HG03432 (cell line): ENCODE data around the gene ADAMTS7.
"Not testable (repeated sequence)": the region's sequence is repeated elsewhere in the genome, so short reads cannot be mapped to it uniquely, and the experiment has no call there.

ENCODE experiments used
- ATAC-seq: cut with Tn5 transposase; IDR thresholded peaks from one replicate; pipeline ENCODE4 v1.9.1; 2021; ENCODE audit warnings: mild to moderate bottlenecking, moderate library complexity; ENCODE audit not compliant: unreplicated experiment

ADAMTS7 gene

DNA sequence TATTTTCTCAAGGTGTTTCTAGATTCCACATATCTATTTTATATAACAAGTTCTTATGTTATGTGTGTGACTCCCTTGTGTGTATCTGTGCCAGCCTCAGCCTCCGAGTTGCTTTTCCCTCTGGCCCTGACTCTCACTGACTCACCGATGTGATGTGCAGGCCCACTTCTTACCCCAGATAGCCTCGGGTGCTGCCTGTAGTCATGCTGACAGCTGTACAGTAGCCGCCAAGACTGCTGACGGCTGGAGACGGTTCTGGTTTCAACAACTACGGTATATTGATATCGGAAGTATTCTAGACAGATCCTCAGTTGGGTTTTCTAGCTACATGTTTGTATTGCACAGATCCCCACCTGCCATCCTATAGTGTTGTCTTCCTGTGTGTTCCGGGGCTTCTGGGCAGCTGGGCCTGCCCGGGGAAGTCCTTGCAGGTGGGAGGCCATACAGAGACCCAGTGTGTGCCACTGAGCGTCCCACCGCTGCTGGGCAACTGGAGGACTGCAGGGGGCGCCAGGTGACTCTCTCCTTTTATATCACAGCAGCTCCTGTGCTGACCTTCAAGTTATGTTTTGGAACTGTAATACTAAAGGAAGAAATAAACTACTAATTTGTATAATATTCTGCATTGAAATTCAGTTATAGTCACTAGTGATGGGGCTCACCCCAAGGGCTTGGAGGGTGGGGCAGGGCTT, 55.2 kb downstream of the ADAMTS7 start:
- ATAC-seq = not testable (repeated sequence)

DNA sequence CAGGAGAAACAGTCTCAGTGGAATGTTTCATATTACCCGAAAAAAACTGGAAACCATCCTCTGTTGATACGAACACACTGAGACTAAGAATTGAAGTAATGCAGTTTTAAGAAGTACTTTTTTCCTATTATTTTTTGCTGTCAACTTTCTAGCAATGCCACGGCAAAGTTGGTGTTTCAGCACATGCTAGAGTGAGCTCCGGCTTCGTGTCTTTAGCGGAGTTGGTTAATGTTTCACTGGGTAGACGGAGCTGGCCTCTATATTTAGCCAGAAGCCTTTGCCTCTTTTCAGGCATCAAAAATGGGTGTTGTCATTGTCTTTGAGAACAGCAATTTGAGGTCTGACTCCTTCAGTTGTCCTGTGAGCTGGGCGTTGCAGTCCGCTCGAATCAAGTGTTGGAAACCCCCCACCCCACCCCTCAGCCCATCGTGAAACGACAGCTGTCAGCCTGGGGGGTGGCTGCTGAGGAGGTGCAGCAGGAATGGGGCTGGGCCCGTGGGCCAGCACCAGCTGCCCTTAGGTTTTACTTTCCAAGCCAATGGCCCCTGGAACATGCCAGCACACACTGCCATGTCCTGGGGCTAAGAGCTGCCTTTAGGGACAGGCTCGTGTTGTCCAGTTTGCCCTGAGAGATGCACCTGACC, 56.5 kb downstream of the ADAMTS7 start:
- not testable (repeated sequence) for ATAC-seq

DNA sequence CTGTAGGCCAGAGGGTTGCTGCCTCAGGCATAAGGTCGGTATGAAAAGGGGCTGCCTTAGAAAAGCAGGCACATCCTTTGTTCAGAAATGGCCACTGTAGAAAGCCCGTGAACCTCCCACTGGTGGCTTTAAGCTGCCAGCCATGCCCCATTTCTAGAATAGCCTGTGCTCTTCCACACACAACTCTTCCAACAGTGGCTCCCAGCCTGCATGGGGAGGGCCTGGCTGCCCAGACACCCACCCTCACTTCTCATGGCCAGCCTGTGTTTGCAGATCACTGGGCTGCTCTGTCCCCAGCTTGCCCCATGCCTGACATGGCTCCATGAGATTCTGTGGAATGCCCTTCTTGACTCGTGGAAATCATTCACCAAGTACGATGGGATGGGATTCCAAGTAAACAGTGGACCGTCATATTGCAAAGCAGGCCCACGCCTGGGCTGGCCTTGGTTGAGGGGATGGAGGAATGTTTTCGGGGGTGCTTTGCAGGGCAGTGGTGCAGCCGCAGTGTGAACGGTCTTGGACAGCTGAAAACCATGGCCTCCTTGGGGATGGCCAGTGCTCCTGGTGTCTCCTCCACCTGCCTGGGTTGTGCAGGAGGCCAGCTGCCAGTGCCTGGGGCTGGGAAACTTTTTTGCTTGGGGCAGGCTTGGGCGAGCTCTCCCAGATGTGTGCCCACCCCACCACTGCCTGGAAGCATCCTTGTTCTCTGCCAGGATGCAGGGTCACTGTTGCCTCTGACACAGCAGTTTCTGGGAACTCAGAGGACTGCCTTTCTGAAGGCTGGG, 57.3 kb downstream of the ADAMTS7 start:
- ATAC-seq = not testable (repeated sequence)

DNA sequence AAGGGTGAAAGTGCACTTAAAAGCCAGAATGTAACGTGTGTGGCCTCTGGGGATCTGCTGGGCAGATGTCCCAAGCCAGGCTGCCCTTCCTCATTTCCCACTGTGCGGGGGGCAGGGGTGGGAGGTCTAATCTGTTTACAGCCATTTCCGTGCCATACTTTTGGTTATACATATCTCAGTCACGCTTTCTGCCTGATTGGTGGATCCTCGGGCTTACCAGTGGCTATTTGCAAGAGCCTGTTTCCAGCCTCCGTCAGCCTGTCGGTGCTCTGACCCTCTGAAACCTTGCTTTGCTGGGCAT, 58.0 kb downstream of the ADAMTS7 start:
- ATAC-seq = not testable (repeated sequence)

DNA sequence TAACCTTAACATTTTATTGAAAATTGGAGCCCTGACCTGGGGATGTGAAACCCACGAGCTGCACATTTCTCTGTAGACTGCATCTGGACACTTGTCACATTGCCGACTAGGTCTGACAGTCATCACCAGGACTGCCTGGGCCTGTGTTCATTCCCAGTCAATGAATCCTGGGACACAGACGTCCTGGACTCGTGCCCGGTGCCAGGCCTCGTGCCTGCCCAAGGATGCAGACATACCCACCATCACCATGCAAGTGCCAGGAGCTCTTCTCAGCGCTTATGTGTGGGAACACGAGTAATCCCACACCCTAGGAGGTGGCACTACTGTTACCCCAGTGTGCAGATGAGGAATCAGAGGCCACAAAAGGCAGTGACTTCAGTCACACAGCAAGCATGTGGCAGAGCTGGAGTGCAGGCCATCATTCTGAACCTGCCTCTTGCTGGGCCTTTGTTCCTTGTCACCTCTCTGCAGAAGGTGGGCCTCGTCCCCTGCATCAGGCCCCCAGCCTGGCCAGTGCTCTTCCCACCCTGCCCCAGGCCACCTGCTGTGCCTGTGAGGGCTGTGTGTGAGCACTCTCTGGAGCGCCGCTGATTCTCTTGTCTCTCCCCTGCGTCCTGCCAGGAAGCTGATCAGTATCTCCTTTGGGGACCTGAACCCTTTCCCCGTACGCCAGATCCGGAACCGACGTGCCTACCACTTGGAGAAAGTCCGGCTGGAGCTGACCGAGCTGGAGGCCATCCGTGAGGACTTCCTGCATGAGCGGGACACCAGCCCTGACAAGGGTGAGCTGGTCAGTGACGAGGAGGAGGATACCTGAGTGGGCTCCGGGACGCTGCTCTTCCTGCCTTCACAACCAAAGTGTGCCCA, 58.5 kb downstream of the ADAMTS7 start:
- ATAC-seq = no peak

DNA sequence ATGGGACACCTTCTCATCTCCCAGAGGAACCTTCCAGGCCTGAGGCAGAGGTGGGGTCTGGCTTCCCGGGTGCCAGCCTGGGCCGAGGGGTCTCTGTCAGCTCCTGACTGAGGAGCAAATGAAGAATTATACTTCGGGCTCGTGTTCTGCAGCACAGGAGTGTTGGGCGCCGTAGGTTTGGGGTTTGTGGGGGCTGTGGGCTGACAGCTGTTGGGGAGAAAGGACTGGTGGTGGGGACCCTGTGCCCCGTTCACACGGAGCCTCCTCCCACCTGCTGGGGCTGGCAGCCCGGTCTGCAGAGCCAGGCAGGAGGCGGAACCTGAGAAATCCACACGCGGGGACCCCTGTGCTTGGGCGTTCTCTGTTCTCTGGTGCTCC, 59.7 kb downstream of the ADAMTS7 start:
- ATAC-seq = no peak

DNA sequence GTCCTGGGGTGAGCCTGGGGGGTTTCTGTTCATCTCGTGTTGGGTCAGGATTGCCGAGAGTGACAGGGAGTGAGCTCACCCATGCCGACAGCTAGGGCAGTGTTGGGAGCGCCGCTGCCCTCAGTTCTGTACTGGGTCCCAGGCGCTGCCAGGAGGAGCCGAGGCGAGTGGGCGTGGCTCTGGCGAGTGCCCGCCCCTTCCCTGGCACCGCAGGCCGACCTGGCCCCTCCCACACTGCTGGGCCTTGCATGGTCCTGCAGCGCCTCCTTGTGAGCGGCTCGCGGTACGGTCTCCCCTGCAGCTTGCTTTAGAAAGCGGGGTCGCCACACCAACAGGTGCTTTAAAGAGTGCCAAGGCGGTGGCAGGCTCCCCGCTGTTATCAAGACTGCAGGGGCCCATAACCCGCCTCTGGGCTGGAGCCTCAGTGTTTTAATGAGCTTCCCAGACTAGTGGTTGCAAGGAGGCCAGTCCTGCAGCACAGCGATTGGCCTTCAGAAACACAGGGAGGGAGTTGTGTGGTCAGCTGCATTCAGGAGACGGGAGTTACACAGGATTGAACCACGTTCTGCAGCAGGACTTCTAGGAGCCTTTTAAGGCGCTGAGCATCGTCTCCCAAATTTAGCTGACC, 60.2 kb downstream of the ADAMTS7 start:
- peak; percentile 88 for ATAC-seq

DNA sequence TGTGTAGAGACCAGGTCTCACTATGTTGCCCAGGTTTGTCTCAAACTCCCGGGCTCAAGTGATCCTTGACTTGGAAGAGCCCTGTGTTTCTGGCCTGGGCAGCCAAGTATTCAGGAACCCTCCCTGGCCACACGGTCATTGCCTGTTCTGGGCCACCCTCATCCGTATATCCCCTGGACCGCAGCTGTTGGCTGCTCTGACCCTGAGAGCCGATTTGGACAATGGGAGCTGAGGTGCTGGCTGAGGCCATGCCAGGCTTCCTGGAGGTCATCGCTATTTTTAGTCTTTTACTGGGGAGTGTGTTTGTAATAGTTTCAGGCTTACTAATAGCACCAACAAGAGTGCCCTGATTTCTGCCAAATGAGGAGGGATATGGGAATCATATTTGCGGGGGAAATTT, 60.7 kb downstream of the ADAMTS7 start:
- ATAC-seq = no peak

DNA sequence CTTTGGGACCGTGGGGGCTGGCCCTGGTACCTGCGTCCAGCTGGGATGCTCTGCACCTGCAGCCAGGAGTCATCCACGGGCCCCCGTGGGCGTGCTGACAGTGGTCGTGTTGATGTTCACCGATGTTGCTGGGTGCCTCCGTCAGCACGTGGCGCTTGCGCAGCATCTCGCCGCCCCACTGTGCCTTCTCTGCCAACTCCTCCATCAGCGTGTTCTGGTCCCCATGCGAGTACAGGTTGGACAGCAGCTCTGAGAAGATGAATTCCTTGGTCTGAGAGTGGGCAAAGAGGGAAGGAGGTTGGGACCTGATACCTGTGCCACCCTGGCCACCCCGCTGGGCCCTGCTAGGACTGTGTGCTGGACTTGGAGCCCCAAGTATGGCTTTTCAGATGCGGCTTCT, 61.4 kb downstream of the ADAMTS7 start:
- no peak for ATAC-seq

DNA sequence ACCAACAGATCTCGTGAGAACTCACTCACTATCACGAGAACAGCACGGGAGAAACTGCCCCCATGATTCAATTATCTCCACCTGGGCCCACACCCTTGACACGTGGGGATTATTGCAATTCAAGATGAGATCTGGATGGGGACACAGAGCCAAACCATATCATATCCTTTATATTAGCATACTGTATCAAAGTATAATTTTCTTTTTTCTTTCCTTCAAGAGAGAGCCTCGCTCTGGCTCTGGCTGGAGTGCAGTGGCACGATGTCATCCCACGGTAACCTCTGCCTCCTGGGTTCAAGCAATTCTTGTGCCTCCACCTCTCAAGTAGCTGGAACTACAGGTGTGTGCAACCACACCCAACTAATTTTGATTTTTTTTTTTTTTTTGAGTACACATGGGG, 63.4 kb downstream of the ADAMTS7 start:
- ATAC-seq = not testable (repeated sequence)

DNA sequence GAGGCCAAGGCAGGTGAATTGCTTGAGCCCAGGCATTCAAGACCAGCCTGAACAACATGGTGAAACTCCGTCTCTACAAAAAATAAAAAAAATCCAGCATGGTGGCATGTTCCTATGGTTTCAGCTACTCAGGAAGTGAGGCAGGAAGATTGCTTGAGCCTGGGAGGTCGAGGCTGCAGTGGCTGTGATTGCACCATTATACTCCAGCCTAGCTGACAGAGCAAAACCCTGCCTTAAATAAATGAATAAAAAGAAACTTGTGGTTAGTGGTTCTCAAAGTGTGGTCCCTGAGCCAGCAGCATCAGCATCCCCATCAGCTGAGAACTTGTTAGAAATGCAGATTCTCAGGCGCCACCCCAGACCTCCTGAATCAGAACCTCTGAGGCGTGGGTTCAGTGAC, 69.6 kb downstream of the ADAMTS7 start:
- ATAC-seq = not testable (repeated sequence)

DNA sequence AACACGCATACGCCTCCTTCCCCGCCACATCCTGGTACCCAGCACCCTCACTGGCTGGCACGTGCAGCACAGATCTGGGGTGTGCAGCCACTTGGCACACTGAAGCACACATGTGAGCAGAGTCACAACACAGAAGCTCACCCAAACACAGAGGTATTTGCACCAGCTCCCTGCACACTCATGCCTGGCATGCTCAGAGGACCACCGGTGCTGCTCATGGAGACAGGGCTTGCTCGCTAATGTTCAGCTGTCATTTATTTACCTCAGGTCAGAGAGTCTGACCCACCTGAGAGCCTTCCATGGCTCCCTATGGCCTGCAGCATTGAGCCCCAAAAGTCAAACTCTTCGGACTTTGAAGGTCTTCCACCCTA, 70.4 kb downstream of the ADAMTS7 start:
- no peak for ATAC-seq

DNA sequence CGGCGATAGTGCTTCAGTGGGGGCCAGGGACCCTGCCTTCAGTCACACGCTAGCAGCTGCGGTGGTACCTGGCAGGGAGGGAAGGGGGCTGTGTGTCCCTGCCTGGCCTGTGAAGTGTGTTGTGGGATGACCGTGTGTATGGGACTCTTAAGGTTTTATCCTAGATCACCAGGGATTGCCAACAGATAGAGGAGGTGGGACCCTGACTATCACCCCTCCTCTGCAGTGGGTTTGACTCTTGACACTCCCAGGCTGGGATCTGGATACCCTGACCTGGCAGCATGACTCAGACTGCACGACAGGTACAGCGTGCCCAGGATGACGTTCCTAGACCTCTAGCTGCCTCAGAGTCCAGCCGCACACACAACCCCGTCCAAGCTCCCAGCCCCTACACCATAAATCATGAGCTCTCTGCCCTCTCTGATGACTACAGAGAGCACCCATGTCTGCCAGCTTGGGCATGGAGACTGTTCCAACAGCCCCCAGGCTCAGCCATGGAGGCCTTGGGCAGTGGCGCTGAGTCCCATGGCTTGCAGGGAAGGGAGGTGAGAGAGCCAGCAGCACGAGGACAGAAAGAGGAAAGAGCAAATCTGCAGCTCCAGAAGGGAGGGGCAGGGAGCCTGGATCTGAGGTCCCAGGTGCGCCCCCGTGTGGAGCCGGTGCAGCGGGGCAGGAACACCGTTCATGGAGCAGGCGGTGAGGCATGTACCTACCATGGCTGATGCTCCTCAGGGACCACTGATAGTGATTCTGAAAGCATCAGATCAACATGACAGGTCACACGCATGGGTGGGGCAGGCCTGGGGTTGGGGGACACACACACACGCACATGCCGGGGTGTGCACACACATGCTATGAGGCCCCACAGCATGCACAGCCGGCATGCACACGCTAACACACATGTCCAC, 71.0 kb downstream of the ADAMTS7 start:
- no peak for ATAC-seq

DNA sequence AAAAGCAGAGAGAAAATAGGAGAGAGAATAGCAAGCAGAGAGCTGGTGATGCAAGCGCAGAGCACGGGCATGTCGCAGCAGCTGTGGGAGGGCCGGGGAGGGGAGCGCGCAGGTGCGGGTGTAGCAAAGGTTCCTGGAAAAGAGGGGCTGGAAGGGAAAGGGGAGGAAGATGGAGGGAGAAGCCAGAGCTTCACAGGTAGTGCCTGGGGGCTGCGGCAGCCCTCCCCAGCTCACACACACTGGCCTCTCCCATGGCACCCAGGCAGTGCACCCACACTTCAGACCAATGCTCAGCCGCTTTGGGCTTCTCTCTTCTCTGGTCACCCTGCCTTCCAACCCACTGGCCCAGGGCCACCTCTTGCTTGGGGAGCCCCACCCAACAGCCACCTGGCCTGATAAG, 72.1 kb downstream of the ADAMTS7 start:
- no peak for ATAC-seq

DNA sequence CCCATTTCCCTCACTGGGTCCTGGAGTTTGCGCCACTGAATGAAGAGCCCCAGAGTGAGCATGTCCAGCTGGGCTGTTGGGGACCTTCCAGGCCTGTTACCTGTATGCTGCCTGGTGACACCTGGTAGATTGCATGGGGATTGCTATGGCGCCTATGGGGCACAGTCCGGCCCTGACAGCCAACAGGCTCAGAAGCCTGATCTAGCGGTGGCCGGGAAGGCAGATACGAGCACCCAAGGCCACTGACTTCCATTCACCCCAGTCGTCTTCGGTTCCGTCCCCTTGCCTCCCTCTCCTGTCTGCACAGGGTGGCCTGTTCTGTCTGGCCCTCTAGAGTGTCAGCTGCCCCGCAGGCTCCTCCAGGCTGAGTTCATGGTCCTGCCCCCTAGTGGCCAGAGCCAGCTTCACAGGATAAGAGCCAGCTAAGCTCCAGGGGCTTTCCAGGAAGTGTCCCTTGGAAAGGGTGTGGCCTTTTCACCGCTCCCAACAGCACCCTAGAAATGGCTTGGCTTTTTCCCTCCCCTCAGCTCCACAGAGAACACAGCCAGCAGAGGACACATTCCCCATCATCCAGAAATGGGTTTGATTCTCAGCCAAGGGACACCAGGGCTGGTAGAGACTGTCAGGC, 73.2 kb downstream of the ADAMTS7 start:
- ATAC-seq = not testable (repeated sequence)

DNA sequence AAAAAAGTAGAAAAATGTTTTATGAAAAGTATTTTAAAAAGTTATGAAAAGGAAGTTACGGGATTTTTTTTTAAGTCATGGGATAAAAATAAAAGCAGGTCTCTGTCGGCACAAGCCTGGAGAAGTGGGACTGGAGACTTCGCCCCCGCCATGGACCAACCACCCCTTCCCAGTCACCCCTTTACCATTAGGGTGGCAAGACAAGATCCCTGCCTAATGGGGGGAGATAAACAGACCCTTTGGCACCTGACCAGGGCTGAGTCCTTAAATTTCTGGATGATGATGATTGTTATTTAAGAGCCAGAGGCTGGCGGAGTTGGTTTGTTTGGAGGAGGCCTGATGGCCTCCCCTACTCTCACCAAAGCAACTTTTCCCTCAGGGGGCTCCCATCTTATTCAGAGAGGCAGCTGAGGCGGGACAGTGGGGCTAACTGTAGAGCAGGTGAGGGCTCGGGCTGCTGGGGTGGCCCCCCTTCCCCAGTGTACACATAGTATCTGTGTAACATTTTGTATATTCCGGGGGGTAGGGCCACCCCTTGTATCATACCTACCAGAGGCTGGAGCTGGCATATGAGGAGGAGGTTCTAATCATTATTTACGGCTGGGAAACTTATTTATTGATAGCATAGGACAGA, 74.0 kb downstream of the ADAMTS7 start:
- no peak for ATAC-seq

DNA sequence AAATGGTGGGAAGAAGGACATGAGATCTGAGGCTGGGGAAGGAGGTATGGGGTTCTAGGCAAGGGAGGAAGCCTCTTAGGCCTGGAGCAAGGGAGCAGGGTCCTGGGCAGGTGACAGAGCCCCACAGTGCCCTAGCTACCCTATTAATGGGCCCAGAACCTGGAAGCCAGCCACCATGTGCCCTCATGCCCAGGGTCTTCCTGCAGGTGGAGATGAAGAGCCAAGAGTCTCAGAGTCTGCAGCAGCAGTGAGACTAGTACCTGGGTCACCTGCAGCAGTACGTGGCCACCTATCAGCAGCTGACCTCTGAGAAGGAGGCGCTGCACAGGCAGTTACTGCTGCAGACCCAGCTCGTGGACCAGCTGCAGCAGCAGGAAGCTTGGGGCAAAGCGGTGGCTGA, 75.0 kb downstream of the ADAMTS7 start:
- not testable (repeated sequence) for ATAC-seq

DNA sequence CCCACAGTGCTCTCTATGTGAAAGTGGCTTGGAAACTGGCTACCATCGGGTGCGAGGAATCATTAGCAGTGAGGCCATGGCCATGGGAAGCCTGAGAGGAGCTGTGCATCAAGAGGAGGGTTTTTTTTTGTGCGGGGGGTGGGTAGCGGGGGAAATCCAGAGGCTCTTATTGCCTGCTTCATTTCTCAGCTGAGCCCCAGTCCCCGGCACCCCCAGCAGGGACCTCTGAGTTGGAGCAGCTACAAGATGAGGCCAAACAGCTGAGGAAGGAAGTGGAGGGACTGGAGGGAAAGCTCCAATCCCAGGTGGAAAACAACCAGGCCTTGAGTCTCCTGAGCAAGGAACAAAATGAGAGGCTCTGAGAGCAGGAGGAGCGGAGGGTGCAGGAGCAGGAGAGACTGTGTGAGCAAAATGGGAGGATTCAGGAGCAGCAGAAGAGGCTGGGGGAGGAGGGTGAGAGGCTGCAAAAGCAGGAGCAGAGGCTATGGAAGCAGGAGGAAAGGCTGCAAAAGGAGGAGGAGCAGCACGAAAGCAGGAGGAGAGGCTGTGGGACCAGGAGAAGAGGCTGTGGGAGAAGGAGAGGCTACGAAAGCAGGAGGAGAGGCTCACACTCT, 76.7 kb downstream of the ADAMTS7 start:
- no peak for ATAC-seq
